GM12878 (cell line): ENCODE measurements around the gene FAM83G. TPM values are rescaled to one million over a fixed set of nuclear protein-coding genes. Genes with fewer than 3 reads are reported as not detected.

Experiments used
- CUX1 ChIP-seq: IDR thresholded peaks from 2 replicates; pipeline ENCODE4 v1.6.1; 2012; ENCODE audit warnings: improper control_type of control experiment, low read depth, low read length; ENCODE audit not compliant: insufficient replicate concordance
- DPF2 ChIP-seq: fragments of 450-650 bp; IDR thresholded peaks from 2 replicates; pipeline ENCODE4 v1.6.1; 2017; ENCODE audit warnings: mild to moderate bottlenecking
- EGR1 ChIP-seq, 2 experiments: IDR thresholded peaks; 1 replicate in 1 of 2; 2 replicates in 1 of 2; pipeline ENCODE4 v1.6.1; 2011 to 2012; ENCODE audit warnings: low read depth in 2 of 2, low read length in 2 of 2, borderline replicate concordance in 1 of 2, mild to moderate bottlenecking in 1 of 2, moderate library complexity in 1 of 2
- SP1 ChIP-seq: IDR thresholded peaks from one replicate; pipeline ENCODE4 v1.6.1; 2011; ENCODE audit warnings: low read depth, low read length
- SREBF2 ChIP-seq: IDR thresholded peaks from 2 replicates; pipeline ENCODE4 v1.6.1; 2012; ENCODE audit warnings: mild to moderate bottlenecking, low read length
- USF1 ChIP-seq: IDR thresholded peaks from 2 replicates; pipeline ENCODE4 v1.6.1; 2011; ENCODE audit warnings: borderline replicate concordance, low read depth, mild to moderate bottlenecking, moderate library complexity, mixed read lengths, low read length; ENCODE audit not compliant: insufficient read depth; ENCODE audit errors: extremely low read length
- polyA plus RNA-seq, 11 experiments: library from polyadenylated mRNA; depleted of rRNA in 4 of 11; unstranded in 6 of 11; stranded (reverse) in 5 of 11; fragments of >200 nt; fragmentation: Nextera tagmentation in 4 of 11; fragmentation: Illumina TruSeq in 1 of 11; extraction: Ambion mirVana in 4 of 11; extraction: Trizol in 1 of 11; gene quantifications; 1 replicate in 1 of 11; 2 replicates in 10 of 11; pipeline versions ENCODE4 v1.2.1 to v1.2.3, GENCODE V29; 2011 to 2016; ENCODE audit warnings: inconsistent platforms in 2 of 11, missing spikeins in 2 of 11, low read depth in 1 of 11
- total RNA-seq, 4 experiments: library from RNA; depleted of rRNA in 3 of 4; stranded (reverse); fragments of >200 nt in 3 of 4; fragmentation: Illumina TruSeq in 1 of 4; extraction: Trizol in 1 of 4; gene quantifications; 2 replicates each; pipeline versions ENCODE4 v1.2.1 to v1.2.3, GENCODE V29; 2013 to 2021

Gene FAM83G
- total and polyA plus RNA-seq, 10 of the 15 experiments (the other 5 are each of a cell fraction or from before 2014, with no cell fraction given) = 0.03 to 16.7 (median 6.5) TPM

- TF ChIP-seq CUX1 = no peak
- no peak for TF ChIP-seq SREBF2
- no peak for TF ChIP-seq DPF2
- no peak for TF ChIP-seq USF1
- no peak for TF ChIP-seq SP1
- no peak for TF ChIP-seq EGR1 (IDR thresholded peaks at IDR 0.05; ENCODE audit: borderline replicate concordance in 1 of 2, low read depth in 2 of 2, low read length in 2 of 2)
- TF ChIP-seq, all 136 proteins: peak for 0
Observed at GRCh38 chr17:18975597-18975996, 29.0 kb downstream of the FAM83G start (continued).
